Chondrocyte (in vitro differentiated cells): ENCODE results near the gene P2RY12. TPM values are rescaled to one million over a fixed set of nuclear protein-coding genes. Genes with fewer than 3 reads are reported as not detected.

Experiments used
- DNase-seq: peaks from one replicate; pipeline ENCODE4 v3.0.0; 2021; ENCODE audit warnings: mixed read lengths, low spot score
- H3K27ac Mint-ChIP-seq: one replicate; pipeline ENCODE4 v1.8.0; 2021; ENCODE audit warnings: mild to moderate bottlenecking, moderate library complexity, mixed read lengths; ENCODE audit not compliant: unreplicated experiment
- H3K27me3 Mint-ChIP-seq: 2 replicates; pipeline ENCODE4 v1.8.0; 2021; ENCODE audit warnings: low read depth, mixed read lengths
- H3K36me3 Mint-ChIP-seq: 2 replicates; pipeline ENCODE4 v1.8.0; 2021; ENCODE audit warnings: low read depth, mixed read lengths
- H3K4me1 Mint-ChIP-seq: 2 replicates; pipeline ENCODE4 v1.8.0; 2021; ENCODE audit warnings: low read depth, mild to moderate bottlenecking, mixed read lengths
- H3K4me3 Mint-ChIP-seq: one replicate; pipeline ENCODE4 v1.8.0; 2021; ENCODE audit warnings: mild to moderate bottlenecking, moderate library complexity, mixed read lengths; ENCODE audit not compliant: unreplicated experiment
- H3K9me3 Mint-ChIP-seq: 2 replicates; pipeline ENCODE4 v1.8.0; 2021; ENCODE audit warnings: low read depth, mixed read lengths
- CTCF ChIP-seq: fragments of 200-600 bp; sonication (generic); IDR thresholded peaks from 2 replicates; pipeline ENCODE4 v1.5.0; 2021; ENCODE audit warnings: antibody characterized with exemption, mild to moderate bottlenecking, moderate library complexity
- total RNA-seq: library from RNA; stranded (reverse); gene quantifications from 3 replicates; pipeline ENCODE4 v1.2.1, GENCODE V29; 2021

P2RY12 gene
- total RNA-seq, 1 donor from 2014 or later, result not detected

- no peak overlapping the region for H3K27ac Mint-ChIP-seq
- no peak for TF ChIP-seq CTCF
- H3K36me3 Mint-ChIP-seq, result no peaks in the 10 kb centered on the region
Observed at GRCh38 chr3:151293127-151293526, 91.4 kb downstream of the P2RY12 start.

GRCh38 chr3:151290673-151291072, 93.9 kb downstream of the P2RY12 start:
- Mint-ChIP-seq H3K27me3 (no peaks in the 10 kb centered on the region), H3K9me3 (no peaks in the 10 kb centered on the region), H3K4me1 (no peaks in the 10 kb centered on the region), H3K4me3 (no peak overlapping the region), H3K36me3 (no peaks in the 10 kb centered on the region), H3K27ac (no peak overlapping the region)
- peak; percentile 88 for TF ChIP-seq CTCF
- DNase-seq, result no peak

More at GRCh38 chr3:151293127-151293526, 91.4 kb downstream of the P2RY12 start:
- no peaks in the 10 kb centered on the region for H3K9me3 Mint-ChIP-seq
- DNase-seq, result no peak
- peaks cover 7% of the 10 kb centered on the region for H3K4me1 Mint-ChIP-seq
- no peak overlapping the region for H3K4me3 Mint-ChIP-seq
- no peaks in the 10 kb centered on the region for H3K27me3 Mint-ChIP-seq

- TF ChIP-seq CTCF, result no peak
- Mint-ChIP-seq H3K4me3 (no peak overlapping the region), H3K27me3 (no peaks in the 10 kb centered on the region), H3K27ac (no peak overlapping the region), H3K36me3 (no peaks in the 10 kb centered on the region), H3K4me1 (no peaks in the 10 kb centered on the region), H3K9me3 (no peaks in the 10 kb centered on the region)
- no peak for DNase-seq
Observed at GRCh38 chr3:151289445-151289844, 95.1 kb downstream of the P2RY12 start.

Other genes starting within 250 kb of the P2RY12 start
- not detected in 3 replicates for gene GPR171, start 181.5 kb downstream of the P2RY12 start, total RNA-seq
- gene P2RY14, start 106.2 kb downstream of the P2RY12 start, total RNA-seq, result not detected in 3 replicates
- gene GPR87, start 67.9 kb downstream of the P2RY12 start, total RNA-seq, result not detected in 3 replicates
- not detected in 3 replicates for gene P2RY13, start 55.2 kb downstream of the P2RY12 start, total RNA-seq
- gene IGSF10, start 76.3 kb upstream of the P2RY12 start, total RNA-seq, result 0.10 to 0.39 TPM (median 0.10 TPM) in 3 replicates